ENCODE results near the gene PDCD7.
"Not testable (repeated sequence)": the region's sequence is repeated elsewhere in the genome, so short reads cannot be mapped to it uniquely, and the experiment has no call there.

The PDCD7 gene

GRCh38 chr15:65115542-65115941 lies 18.1 kb downstream of the PDCD7 start:
- no peak for DNase-seq

GRCh38 chr15:65115086-65115485 lies 18.5 kb downstream of the PDCD7 start, which contains the start of gene UBAP1L:
TSS of gene UBAP1L (minus strand) at chr15:65115200. CDS start at chr15:65106215, 8,985 bp downstream.
- no peak for DNase-seq

GRCh38 chr15:65110676-65111292 lies 22.8 kb downstream of the PDCD7 start:
- no peak for DNase-seq

- no peak for DNase-seq
Observed at GRCh38 chr15:65106011-65106590, 27.5 kb downstream of the PDCD7 start.

GRCh38 chr15:65105038-65105437 lies 28.6 kb downstream of the PDCD7 start:
- DNase-seq, result no peak

GRCh38 chr15:65102912-65103311 lies 30.7 kb downstream of the PDCD7 start:
- no peak for DNase-seq

- DNase-seq, result no peak
Observed at GRCh38 chr15:65101891-65102708, 31.5 kb downstream of the PDCD7 start.

GRCh38 chr15:65101411-65101890 lies 32.2 kb downstream of the PDCD7 start:
- peak; percentile 50 for DNase-seq

- no peak for DNase-seq
Observed at GRCh38 chr15:65100442-65100841, 33.2 kb downstream of the PDCD7 start.

- DNase-seq, result not testable (repeated sequence)
Observed at GRCh38 chr15:65099801-65100200, 33.8 kb downstream of the PDCD7 start.

- no peak for DNase-seq
Observed at GRCh38 chr15:65099336-65099735, 34.3 kb downstream of the PDCD7 start.

- DNase-seq, result no peak
Observed at GRCh38 chr15:65097651-65098263, 35.9 kb downstream of the PDCD7 start.

GRCh38 chr15:65096481-65097385 lies 36.9 kb downstream of the PDCD7 start:
- DNase-seq, result no peak

- DNase-seq, result no peak
Observed at GRCh38 chr15:65095747-65096104, 37.9 kb downstream of the PDCD7 start.

- no peak for DNase-seq
Observed at GRCh38 chr15:65095011-65095746, 38.4 kb downstream of the PDCD7 start.

GRCh38 chr15:65094294-65094995 lies 39.2 kb downstream of the PDCD7 start:
- DNase-seq, result no peak

- DNase-seq, result not testable (repeated sequence)
Observed at GRCh38 chr15:65093793-65094170, 39.8 kb downstream of the PDCD7 start.

GRCh38 chr15:65092911-65093792 lies 40.5 kb downstream of the PDCD7 start:
- no peak for DNase-seq

- no peak for DNase-seq
Observed at GRCh38 chr15:65091946-65092770, 41.5 kb downstream of the PDCD7 start.
